NB4 (cell line): ENCODE data around the gene GP1BB.

Experiments used
- DNase-seq: peaks from one replicate; pipeline ENCODE4 v3.0.0; 2010; ENCODE audit warnings: low read depth
- H3K4me3 ChIP-seq: one replicate; pipeline ENCODE4 v1.5.1; 2011; ENCODE audit warnings: mild to moderate bottlenecking, low read depth, low read length, moderate library complexity
- CTCF ChIP-seq: IDR thresholded peaks from one replicate; pipeline ENCODE4 v1.5.1; 2012; ENCODE audit warnings: low read depth, low read length
- MAX ChIP-seq: IDR thresholded peaks from 2 replicates; pipeline ENCODE4 v1.6.1; 2011; ENCODE audit warnings: low read depth, low read length
- MYC ChIP-seq: IDR thresholded peaks from 2 replicates; pipeline ENCODE4 v1.6.1; 2011; ENCODE audit warnings: low read depth, low read length
- POLR2A ChIP-seq: IDR thresholded peaks from 2 replicates; pipeline ENCODE4 v1.6.1; 2011; ENCODE audit warnings: mild to moderate bottlenecking; ENCODE audit not compliant: insufficient read length; ENCODE audit errors: extremely low read depth

GP1BB gene

GRCh38 chr22:19753996-19754700, 30.8 kb downstream of the GP1BB start:
- TF ChIP-seq MYC (no peak), MAX (no peak), POLR2A (no peak), CTCF (no peak)
- DNase-seq: no peak
- H3K4me3 ChIP-seq: no peak overlapping the region

GRCh38 chr22:19754701-19755144, 31.4 kb downstream of the GP1BB start:
- H3K4me3 ChIP-seq: no peak overlapping the region
- TF ChIP-seq POLR2A: no peak
- no peak for TF ChIP-seq MYC
- no peak for TF ChIP-seq CTCF
- no peak for TF ChIP-seq MAX
- no peak for DNase-seq

- DNase-seq: no peak
- TF ChIP-seq POLR2A (no peak), CTCF (no peak), MYC (no peak), MAX (no peak)
- H3K4me3 ChIP-seq: no peak overlapping the region
These were observed 31.9 kb downstream of the GP1BB start for GRCh38 chr22:19755145-19755710.

- no peak for TF ChIP-seq MYC
- no peak for TF ChIP-seq POLR2A
- no peak for TF ChIP-seq CTCF
- TF ChIP-seq MAX: no peak
- no peak for DNase-seq
- H3K4me3 ChIP-seq: no peak overlapping the region
These were observed 32.5 kb downstream of the GP1BB start for GRCh38 chr22:19755722-19756287.

GRCh38 chr22:19756288-19757128, 33.2 kb downstream of the GP1BB start:
- peak; percentile 49 for DNase-seq
- H3K4me3 ChIP-seq: no peak overlapping the region

More at GRCh38 chr22:19756288-19757128, 33.2 kb downstream of the GP1BB start:
- TF ChIP-seq CTCF (peak; percentile 38), MAX (no peak), POLR2A (no peak)
